HG03175 (cell line): ENCODE measurements around the gene MYO1H.
A peak's percentile ranks its signal among the peaks of the same experiment; 100 is the strongest.

Experiments used
- ATAC-seq: cut with Tn5 transposase; IDR thresholded peaks from one replicate; pipeline ENCODE4 v1.9.1; 2021; ENCODE audit warnings: mild to moderate bottlenecking, moderate library complexity; ENCODE audit not compliant: unreplicated experiment

The MYO1H gene

GRCh38 chr12:109447482-109447881 lies 99.8 kb downstream of the MYO1H start:
- ATAC-seq, result no peak

- ATAC-seq, result no peak
These were observed 100.6 kb downstream of the MYO1H start for GRCh38 chr12:109448272-109448671.

GRCh38 chr12:109448707-109449390 lies 101.1 kb downstream of the MYO1H start:
- no peak for ATAC-seq

GRCh38 chr12:109449845-109450532 lies 102.3 kb downstream of the MYO1H start:
- no peak for ATAC-seq

- ATAC-seq, result no peak
These were observed 103.3 kb downstream of the MYO1H start for GRCh38 chr12:109450980-109451379.

- no peak for ATAC-seq
These were observed 103.7 kb downstream of the MYO1H start for GRCh38 chr12:109451400-109451799.

- no peak for ATAC-seq
These were observed 104.8 kb downstream of the MYO1H start for GRCh38 chr12:109452489-109452888.

GRCh38 chr12:109455706-109456105 lies 108.0 kb downstream of the MYO1H start:
- no peak for ATAC-seq

GRCh38 chr12:109458086-109458485 lies 110.4 kb downstream of the MYO1H start:
- ATAC-seq, result no peak

- no peak for ATAC-seq
These were observed 111.1 kb downstream of the MYO1H start for GRCh38 chr12:109458771-109459208.

GRCh38 chr12:109459247-109459646 lies 111.5 kb downstream of the MYO1H start:
- no peak for ATAC-seq

GRCh38 chr12:109460538-109460937 lies 112.8 kb downstream of the MYO1H start:
- no peak for ATAC-seq

- ATAC-seq, result peak; percentile 71
These were observed 113.5 kb downstream of the MYO1H start for GRCh38 chr12:109461049-109461845.

GRCh38 chr12:109461846-109462756 lies 114.4 kb downstream of the MYO1H start:
- no peak for ATAC-seq

GRCh38 chr12:109462868-109463692 lies 115.4 kb downstream of the MYO1H start:
- ATAC-seq, result no peak

- ATAC-seq, result no peak
These were observed 116.1 kb downstream of the MYO1H start for GRCh38 chr12:109463756-109464155.

- ATAC-seq, result no peak
These were observed 117.1 kb downstream of the MYO1H start for GRCh38 chr12:109464642-109465351.

- no peak for ATAC-seq
These were observed 118.6 kb downstream of the MYO1H start for GRCh38 chr12:109466305-109466704.

- no peak for ATAC-seq
These were observed 119.1 kb downstream of the MYO1H start for GRCh38 chr12:109466821-109467220.
